SK-MEL-5 (cell line): ENCODE measurements around the gene LONRF2. TPM values are rescaled to one million over a fixed set of nuclear protein-coding genes. Genes with fewer than 3 reads are reported as not detected.

Experiments used
- DNase-seq: peaks from one replicate; pipeline ENCODE4 v3.0.0-alpha.2; 2016; ENCODE audit warnings: low read depth, low spot score
- in situ Hi-C: cut with HindIII; loops from 2 replicates; pipeline ENCODE4 v1.10.0; 2016; ENCODE audit warnings: low sequenced_read_pairs, high pct_unique_total_duplicates, low pct_unique_long_range_greater_than_20kb
- small RNA-seq, 2 experiments: library from RNA; depleted of rRNA; stranded (forward); fragments of <200 nt; gene quantifications; one replicate each; pipeline ENCODE3, GENCODE V24; 2014
- total RNA-seq: library from RNA; depleted of rRNA; stranded (reverse); fragments of >200 nt; shearing (Covaris generic); gene quantifications from 2 replicates; pipeline ENCODE4 v1.2.3, GENCODE V29; 2014; rRNA removed

Gene LONRF2
- total RNA-seq, 1 experiment from 2014 or later: 12.3 TPM

DNA sequence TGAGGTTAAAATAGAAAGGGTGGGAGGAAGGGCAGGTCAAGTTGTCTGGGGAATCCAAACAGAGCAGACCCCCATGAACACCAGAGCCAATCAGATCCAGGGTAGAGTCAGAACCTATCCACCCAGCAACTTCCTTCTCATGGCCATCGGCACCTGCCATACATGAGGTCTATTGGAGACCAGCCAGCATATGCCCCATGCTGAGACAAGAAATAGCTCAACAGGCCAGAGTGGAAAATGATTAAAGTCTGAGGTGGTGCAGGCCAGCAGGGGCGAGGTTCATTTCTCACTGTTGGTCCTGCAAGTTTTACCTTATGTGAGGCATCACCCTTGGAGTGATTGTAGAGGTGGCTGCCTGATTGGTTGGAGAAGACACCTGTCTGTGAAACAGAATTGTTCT, 89.2 kb downstream of the LONRF2 start:
- in situ Hi-C loops: no loop called here
- no peak for DNase-seq

DNA sequence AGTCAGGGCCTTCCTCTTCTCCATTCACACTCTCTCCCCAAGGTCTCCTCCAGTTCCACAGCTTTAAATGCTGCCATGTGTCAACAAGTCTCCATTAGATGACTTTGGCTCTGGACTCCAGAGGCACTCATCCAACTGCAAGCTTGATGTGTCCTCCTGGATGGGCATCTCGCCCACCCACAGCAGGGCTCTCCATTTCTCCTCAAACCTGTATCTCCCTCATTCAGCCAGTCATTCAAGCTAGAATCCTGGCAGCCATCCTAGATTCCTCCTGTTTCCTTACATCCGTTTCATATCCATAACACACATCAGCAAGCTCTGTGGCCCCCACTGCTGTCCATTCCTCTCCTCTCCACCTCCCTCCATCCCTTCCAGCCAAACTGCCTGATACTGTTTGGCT, 91.5 kb downstream of the LONRF2 start:
- no peak for DNase-seq
- in situ Hi-C loops: no loop called here

DNA sequence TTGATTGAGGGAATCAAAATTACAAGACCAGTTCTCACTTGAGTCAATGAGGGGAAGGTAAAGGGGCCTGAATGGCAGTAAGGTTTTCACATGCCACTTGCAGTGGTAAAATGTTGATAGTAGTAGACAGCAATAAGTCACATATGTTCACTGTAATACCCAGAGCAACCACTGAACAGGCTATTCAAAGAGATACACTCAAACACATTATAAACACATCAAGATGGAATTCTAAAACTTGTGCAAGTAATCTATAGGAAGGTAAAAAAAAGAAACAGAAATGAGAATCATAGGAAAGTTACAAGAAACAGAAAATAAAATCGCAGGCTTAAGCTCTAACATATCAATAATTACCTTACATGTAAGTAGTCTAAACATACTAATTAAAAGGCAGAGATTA, 93.3 kb downstream of the LONRF2 start:
- DNase-seq: no peak
- in situ Hi-C loops: no loop called here

DNA sequence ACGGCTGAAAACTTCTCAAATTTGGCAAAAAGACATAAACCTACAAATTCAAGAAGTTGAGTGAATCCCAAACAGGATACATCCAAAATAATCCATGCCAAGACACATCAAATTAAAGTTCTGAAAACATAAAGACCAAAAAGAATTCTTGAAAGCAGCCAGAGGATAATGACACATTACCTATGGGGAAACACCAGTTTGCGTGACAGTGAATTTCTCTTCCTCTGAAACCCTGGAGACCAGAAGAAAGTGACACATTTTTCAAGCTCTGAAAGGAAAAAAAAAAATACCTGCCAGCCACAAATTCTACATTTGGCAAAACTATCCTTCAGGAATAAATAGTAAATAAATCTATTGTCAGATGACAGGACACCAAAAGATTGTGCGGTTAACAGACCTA, 93.9 kb downstream of the LONRF2 start:
- in situ Hi-C loops: no loop called here
- no peak for DNase-seq

DNA sequence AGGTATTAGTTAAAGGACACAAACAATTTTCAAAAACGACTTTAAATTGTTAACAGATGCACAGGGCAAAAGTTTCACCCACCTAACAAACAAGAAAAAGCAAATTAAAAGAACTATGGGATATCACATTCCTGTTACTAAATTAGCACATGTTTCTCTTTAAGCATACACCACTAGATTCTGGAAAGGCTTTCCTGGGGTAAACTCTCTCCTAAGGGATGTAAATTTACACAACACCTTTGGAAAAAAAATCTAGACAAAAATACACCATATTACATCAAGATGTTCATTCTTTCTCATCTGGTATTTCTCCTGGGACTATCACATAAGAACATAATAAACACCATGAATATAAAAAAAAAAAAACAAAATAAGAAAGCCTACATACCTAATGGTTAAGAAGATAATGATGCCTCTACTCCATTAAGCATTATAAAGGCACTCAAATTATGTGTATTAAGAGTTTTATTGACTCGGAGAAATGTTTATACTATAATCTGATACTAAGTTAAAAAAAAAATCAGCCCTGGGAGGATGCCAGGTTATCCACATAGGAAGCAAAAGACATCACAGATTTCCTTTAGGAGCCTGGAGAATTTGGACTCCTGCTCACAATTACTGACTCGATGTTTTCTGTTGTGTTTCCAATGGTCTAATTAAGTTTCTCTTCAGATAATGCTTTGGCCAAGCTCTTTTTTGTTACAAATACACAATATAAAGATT, 97.2 kb downstream of the LONRF2 start:
- DNase-seq: no peak
- in situ Hi-C loops: no loop called here

DNA sequence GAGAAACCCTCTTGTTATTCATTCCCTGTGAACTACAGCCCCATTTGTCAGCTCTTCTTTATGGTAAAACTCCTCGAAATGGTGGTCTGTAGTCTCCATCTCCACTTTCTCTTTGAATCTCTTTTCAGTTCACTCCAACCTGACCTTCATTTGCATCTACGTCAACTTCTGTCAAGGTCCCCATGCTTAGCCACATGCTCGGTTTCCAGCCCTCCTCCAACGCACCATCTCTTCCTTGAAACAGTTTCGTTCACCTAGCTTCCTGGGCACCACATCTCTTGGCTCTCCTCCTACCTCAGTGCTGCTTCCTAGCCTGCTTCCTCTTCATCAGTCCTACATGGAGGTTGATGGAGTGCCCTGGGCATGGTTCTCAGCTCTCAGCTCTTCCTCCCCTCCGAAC, 98.8 kb downstream of the LONRF2 start:
- in situ Hi-C loops: no loop called here
- DNase-seq: no peak

Small RNAs within 50 kb of the gene (small RNA-seq; reads per million reads assigned to genes)
- 0 reads per million in 2 experiments for gene AC012493.2

Other genes starting within 250 kb of the LONRF2 start
- 2.8 and 4.2 TPM in 2 replicates for gene AFF3, start 179.9 kb downstream of the LONRF2 start, total RNA-seq
- 35.5 and 36.6 TPM in 2 replicates for gene CHST10, start 95.2 kb upstream of the LONRF2 start, total RNA-seq
- not detected in 2 replicates for gene NMS, start 148.0 kb upstream of the LONRF2 start, total RNA-seq
- 21.4 and 23.1 TPM in 2 replicates for gene PDCL3, start 240.5 kb upstream of the LONRF2 start, total RNA-seq